Mucosa of rectum (tissue), 2 donors: Measurements from ENCODE around the gene WDR4.
"Not testable (repeated sequence)": the region's sequence is repeated elsewhere in the genome, so short reads cannot be mapped to it uniquely, and the experiment has no call there.

ENCODE experiments used
- H3K27ac ChIP-seq, 2 donors: one replicate each; pipeline ENCODE4 v1.7.0; 2013; ENCODE audit warnings: inconsistent platforms in 2 of 2, low read depth in 2 of 2, low read length in 2 of 2
- H3K27me3 ChIP-seq, 2 donors: one replicate each; pipeline ENCODE4 v1.7.0; 2013; ENCODE audit warnings: low read length in 2 of 2; ENCODE audit not compliant: control insufficient read depth in 2 of 2, insufficient read depth in 2 of 2
- H3K36me3 ChIP-seq, 2 donors: one replicate each; pipeline ENCODE4 v1.7.0; 2013; ENCODE audit warnings: low read length in 2 of 2; ENCODE audit not compliant: control insufficient read depth in 2 of 2, insufficient read depth in 2 of 2
- H3K4me1 ChIP-seq, 2 donors: one replicate each; pipeline ENCODE4 v1.7.0; 2013; ENCODE audit warnings: low read length in 2 of 2, mild to moderate bottlenecking in 1 of 2; ENCODE audit not compliant: control insufficient read depth in 2 of 2, insufficient read depth in 2 of 2
- H3K4me3 ChIP-seq, 2 donors: one replicate each; pipeline ENCODE4 v1.7.0; 2013; ENCODE audit warnings: low read length in 2 of 2
- H3K9ac ChIP-seq, 2 donors: one replicate each; pipeline ENCODE4 v1.7.0; 2013; ENCODE audit warnings: low read length in 2 of 2, low read depth in 1 of 2, mild to moderate bottlenecking in 1 of 2
- H3K9me3 ChIP-seq, 2 donors: one replicate each; pipeline ENCODE4 v1.7.0; 2013; ENCODE audit warnings: low read length in 2 of 2; ENCODE audit not compliant: control insufficient read depth in 2 of 2
- donor health status: healthy.
- donor health status: Normal muscosa, but diverticular disease.

Gene WDR4

GRCh38 chr21:42911920-42912319 lies 32.6 kb upstream of the WDR4 start:
- H3K36me3 ChIP-seq, result peaks cover 21 to 24% of the 10 kb centered on the region in 2 donors
- not testable (repeated sequence) for H3K27me3 ChIP-seq, H3K27ac ChIP-seq, H3K4me3 ChIP-seq, H3K9me3 ChIP-seq, H3K9ac ChIP-seq, H3K4me1 ChIP-seq

- H3K9ac ChIP-seq, H3K27ac ChIP-seq, H3K4me3 ChIP-seq, H3K9me3 ChIP-seq, H3K4me1 ChIP-seq, H3K27me3 ChIP-seq: not testable (repeated sequence)
- H3K36me3 ChIP-seq, result peaks cover 46 to 51% of the 10 kb centered on the region in 2 donors
Observed at GRCh38 chr21:42908484-42908883, 29.1 kb upstream of the WDR4 start.

GRCh38 chr21:42906233-42906632 lies 26.9 kb upstream of the WDR4 start:
- Histone ChIP-seq H3K9me3 (no peaks in the 10 kb centered on the region), H3K9ac (no peak overlapping the region), H3K27ac (no peak overlapping the region), H3K36me3 (peaks cover 54 to 56% of the 10 kb centered on the region in 2 donors), H3K4me1 (no peaks in the 10 kb centered on the region), H3K4me3 (no peak overlapping the region), H3K27me3 (no peaks in the 10 kb centered on the region)

GRCh38 chr21:42905195-42905594 lies 25.9 kb upstream of the WDR4 start:
- Histone ChIP-seq H3K9ac (no peak overlapping the region), H3K36me3 (peaks cover 51 to 63% of the 10 kb centered on the region in 2 donors), H3K4me3 (no peak overlapping the region), H3K9me3 (no peaks in the 10 kb centered on the region), H3K27me3 (no peaks in the 10 kb centered on the region), H3K4me1 (no peaks in the 10 kb centered on the region), H3K27ac (no peak overlapping the region)

- Histone ChIP-seq H3K9ac (no peak overlapping the region), H3K36me3 (peaks cover 52 to 57% of the 10 kb centered on the region in 2 donors), H3K27ac (no peak overlapping the region), H3K9me3 (no peaks in the 10 kb centered on the region), H3K27me3 (no peaks in the 10 kb centered on the region), H3K4me1 (no peaks in the 10 kb centered on the region), H3K4me3 (no peak overlapping the region)
Observed at GRCh38 chr21:42903817-42904216, 24.5 kb upstream of the WDR4 start.

- Histone ChIP-seq H3K9me3 (no peaks in the 10 kb centered on the region), H3K4me1 (no peaks in the 10 kb centered on the region), H3K36me3 (peaks cover 51 to 56% of the 10 kb centered on the region in 2 donors), H3K27me3 (no peaks in the 10 kb centered on the region), H3K27ac (no peak overlapping the region), H3K4me3 (no peak overlapping the region), H3K9ac (no peak overlapping the region)
Observed at GRCh38 chr21:42900446-42900845, 21.1 kb upstream of the WDR4 start.

GRCh38 chr21:42892931-42893755 lies 13.8 kb upstream of the WDR4 start, which contains the start of gene NDUFV3:
Gene NDUFV3, plus strand, starts transcription at chr21:42893309. Its CDS starts 25 bp downstream, at chr21:42893334.
- H3K4me3 ChIP-seq, result peak within 1 kb of the TSS; percentile 73 to 93
- H3K36me3 ChIP-seq, result peaks cover 8 to 16% of the 10 kb centered on the region in 2 donors

GRCh38 chr21:42892582-42892930 lies 13.2 kb upstream of the WDR4 start:
- Histone ChIP-seq H3K27me3 (no peaks in the 10 kb centered on the region), H3K36me3 (peaks cover 6 to 11% of the 10 kb centered on the region in 2 donors), H3K9me3 (no peaks in the 10 kb centered on the region), H3K27ac (peak overlapping the region; percentile 94 to 97), H3K4me3 (peak overlapping the region; percentile 73 to 93), H3K4me1 (peaks cover 3 to 5% of the 10 kb centered on the region in 2 donors), H3K9ac (peak overlapping the region; percentile 97 to 98)

More at GRCh38 chr21:42892931-42893755, 13.8 kb upstream of the WDR4 start, which contains the start of gene NDUFV3:
- peak within 1 kb of the TSS; percentile 97 to 98 for H3K27ac ChIP-seq
- peaks cover 3 to 5% of the 10 kb centered on the region in 2 donors for H3K4me1 ChIP-seq
- H3K9me3 ChIP-seq, result no peaks in the 10 kb centered on the region
- H3K27me3 ChIP-seq, result no peaks in the 10 kb centered on the region
- peak within 1 kb of the TSS; percentile 97 to 98 for H3K9ac ChIP-seq

- Histone ChIP-seq H3K27me3 (no peaks in the 10 kb centered on the region), H3K4me3 (no peak overlapping the region), H3K9me3 (no peaks in the 10 kb centered on the region), H3K9ac (no peak overlapping the region), H3K4me1 (peaks cover 0 to 1% of the 10 kb centered on the region in 2 donors), H3K27ac (no peak overlapping the region), H3K36me3 (no peaks in the 10 kb centered on the region)
Observed at GRCh38 chr21:42887326-42887725, 8.0 kb upstream of the WDR4 start.

GRCh38 chr21:42883921-42884320 lies 4.6 kb upstream of the WDR4 start:
- peaks cover 4 to 7% of the 10 kb centered on the region in 2 donors for H3K4me1 ChIP-seq
- H3K9ac ChIP-seq, result no peak overlapping the region
- H3K4me3 ChIP-seq, result no peak overlapping the region
- H3K36me3 ChIP-seq, result no peaks in the 10 kb centered on the region
- no peak overlapping the region for H3K27ac ChIP-seq
- H3K9me3 ChIP-seq, result no peaks in the 10 kb centered on the region
- H3K27me3 ChIP-seq, result no peaks in the 10 kb centered on the region
